Urothelium cell line (cell line): ENCODE results near the gene PELI1.
"Not testable (repeated sequence)": the region's sequence is repeated elsewhere in the genome, so short reads cannot be mapped to it uniquely, and the experiment has no call there.

Experiments used
- DNase-seq: peaks from one replicate; pipeline ENCODE4 v3.0.0; 2011; ENCODE audit warnings: low spot score, mixed read lengths
- FAIRE-seq: peaks from 2 replicates; lab custom pipeline; 2011; peaks lifted over from hg19 to GRCh38; lab: Jason Lieb, UNC

PELI1 gene

GRCh38 chr2:64124168-64124567 lies 20.1 kb downstream of the PELI1 start:
- FAIRE-seq = no peak
- DNase-seq = no peak

DNA sequence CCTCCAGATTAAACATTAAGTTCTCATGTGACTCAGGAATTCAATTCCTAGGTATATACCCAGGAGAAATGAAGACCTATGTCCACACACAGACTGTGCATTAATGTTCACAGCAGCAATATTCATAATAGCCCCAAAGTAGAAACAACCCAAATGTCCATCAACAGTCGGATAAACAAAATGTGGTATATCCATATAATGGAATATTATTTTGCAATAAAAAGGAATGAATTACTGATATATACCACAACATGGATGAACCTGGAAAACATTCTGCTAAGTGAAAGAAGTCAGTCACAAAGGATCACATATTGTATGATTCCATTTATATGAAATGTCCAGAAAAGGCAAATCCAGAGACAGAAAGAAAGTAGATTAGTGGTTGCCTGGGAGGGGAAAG lies 20.5 kb downstream of the PELI1 start:
- DNase-seq = no peak
- FAIRE-seq = no peak

DNA sequence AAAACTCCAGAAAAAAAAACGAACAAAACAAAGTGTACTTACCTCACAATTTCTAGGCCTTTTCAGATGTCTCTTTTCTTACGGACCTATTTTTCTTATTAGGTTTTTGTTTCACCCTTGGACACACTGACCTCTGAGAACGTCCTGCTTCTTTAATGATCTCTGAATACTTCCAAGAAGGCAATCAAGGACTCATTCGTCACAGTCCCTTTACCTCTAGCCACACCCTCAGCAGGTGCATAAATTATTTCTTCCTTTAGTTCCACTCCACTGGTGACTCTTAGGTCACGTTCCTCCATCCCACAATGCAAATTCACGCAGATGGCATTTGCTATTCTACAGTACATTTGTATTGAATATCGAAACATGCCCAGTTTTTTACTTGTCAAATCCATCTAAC lies 21.9 kb downstream of the PELI1 start:
- FAIRE-seq = no peak
- DNase-seq = no peak

- peak; percentile 70 for FAIRE-seq
- DNase-seq = no peak
These were observed 23.3 kb downstream of the PELI1 start for GRCh38 chr2:64120928-64121327.

DNA sequence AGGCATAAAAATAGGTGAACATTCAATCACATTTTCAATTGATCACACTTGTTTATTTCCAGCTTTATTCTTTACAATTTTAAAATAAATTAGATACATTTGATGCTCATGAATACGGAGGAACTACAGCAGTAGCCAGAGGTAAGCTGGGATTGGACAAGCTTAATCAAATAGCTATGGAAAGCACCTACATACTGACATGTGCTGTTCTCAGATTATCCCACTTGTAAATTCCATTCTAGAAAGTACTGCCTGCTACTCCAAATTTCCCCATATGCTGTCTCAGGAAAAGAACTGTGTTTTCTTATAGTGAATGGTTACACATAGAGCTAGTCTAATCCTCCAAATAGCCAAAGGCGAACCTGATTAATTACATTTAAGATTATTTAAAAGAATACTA lies 24.2 kb downstream of the PELI1 start:
- FAIRE-seq (no peak), DNase-seq (no peak)

DNA sequence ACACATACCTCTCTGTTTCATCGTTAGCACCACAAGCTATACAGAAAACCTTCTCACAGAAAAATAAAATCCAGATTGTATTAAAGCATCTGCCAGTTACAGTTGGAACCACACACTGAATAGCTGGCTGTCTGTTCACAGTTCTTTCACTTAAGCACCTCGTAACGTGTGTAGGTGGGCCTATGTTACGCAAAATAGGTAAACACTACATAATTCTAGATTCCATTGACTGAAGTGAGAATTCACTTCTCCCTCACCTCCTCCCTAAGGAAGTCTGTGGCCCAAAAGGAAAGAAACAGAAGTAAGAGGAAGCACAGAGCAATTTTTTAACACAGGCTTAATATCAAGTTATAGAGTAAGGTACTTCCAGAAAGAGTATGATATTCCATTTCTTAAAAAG lies 24.9 kb downstream of the PELI1 start:
- DNase-seq = no peak
- FAIRE-seq = no peak

DNA sequence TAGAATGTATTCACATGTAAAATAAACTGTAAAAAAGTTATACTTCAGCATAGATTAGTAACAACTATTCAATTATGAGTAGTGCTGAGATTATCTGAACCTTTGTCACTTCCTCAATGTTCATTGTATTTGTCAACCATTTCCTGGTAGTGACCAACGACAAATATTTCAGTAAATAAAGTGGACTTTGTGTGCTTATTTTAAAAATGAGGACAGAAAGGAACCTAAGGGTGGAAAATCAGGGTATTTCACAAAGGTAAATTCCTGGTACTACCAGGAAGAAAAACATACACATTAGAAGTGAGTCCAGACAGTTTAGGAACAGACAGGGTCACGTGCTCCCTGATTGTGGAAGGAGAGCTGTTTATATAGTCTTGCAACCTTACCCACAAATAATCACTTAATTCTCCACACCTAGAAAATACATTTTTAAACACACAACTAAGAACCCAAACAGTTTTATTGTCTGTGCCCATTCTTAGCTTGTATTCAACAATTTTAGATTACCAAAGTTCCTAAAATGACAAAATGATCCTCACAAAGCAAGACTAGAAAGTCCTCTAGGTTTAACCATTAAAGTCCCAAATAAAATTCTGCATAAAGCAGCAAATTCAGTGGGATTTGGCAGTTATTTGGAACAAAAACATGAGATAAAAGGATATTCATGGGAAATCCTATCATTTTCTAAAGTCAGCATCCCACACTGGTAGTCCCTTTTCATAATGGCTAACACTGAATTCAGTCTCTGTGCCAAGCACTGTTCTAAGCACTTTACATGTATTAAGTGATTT lies 28.2 kb downstream of the PELI1 start:
- DNase-seq (no peak), FAIRE-seq (no peak)

DNA sequence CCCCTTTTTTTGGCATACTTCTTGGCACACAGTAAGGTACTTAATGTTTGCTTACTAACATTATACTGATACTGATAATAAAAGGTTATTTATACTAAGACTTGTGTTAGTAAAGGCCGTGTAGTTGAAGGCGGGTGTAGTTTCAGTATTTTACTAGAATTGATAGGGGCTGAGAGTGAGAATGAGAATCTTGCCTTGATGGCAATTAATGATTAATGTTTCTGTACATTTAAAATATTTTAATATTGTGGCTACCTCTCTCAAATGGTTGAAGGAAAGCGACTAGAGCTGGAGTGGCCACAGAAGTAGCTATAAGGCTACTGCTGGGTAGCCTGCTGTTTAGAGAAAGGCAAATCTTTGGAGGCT lies 29.3 kb downstream of the PELI1 start:
- DNase-seq (no peak), FAIRE-seq (no peak)

DNA sequence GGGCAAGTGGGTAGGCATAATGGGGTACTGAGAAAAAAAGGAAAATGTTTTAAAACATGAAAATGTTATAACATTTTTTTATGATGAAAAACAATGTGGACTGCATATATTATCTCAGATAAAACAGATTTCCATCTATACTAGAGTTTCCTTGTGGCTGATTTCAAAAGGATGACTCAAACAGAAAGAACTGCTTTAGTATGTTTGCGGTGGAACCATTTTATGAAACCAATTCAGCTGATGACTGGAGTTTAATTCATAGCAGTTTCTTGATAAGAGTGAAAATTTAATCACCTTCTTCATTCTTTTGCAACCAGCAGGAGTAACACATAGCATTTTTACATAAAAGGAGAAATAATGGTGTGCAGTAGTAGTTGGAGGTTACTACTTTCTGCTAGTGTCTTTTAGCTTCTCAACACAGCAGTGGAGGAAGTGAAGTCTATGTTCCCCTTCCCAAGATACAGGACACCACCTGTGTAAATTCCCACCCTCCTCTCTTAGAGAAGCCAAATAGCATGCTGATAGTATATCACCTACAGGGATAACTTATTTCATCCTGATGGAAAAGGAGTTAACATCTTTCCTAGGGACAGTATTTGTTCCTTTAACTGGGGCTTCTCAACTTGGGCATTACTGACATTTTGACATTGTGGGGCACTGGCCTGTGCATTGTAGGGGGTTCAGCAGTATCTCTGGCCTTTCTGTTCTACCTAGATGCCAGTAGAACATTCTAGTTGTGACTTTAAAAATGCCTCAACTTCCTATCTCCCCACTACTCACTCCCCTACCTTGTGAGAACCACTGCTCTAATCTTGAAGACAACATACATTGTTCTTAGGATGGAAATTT lies 29.9 kb downstream of the PELI1 start:
- no peak for DNase-seq
- FAIRE-seq = no peak

- FAIRE-seq (no peak), DNase-seq (no peak)
These were observed 32.2 kb downstream of the PELI1 start for GRCh38 chr2:64112016-64112415.

DNA sequence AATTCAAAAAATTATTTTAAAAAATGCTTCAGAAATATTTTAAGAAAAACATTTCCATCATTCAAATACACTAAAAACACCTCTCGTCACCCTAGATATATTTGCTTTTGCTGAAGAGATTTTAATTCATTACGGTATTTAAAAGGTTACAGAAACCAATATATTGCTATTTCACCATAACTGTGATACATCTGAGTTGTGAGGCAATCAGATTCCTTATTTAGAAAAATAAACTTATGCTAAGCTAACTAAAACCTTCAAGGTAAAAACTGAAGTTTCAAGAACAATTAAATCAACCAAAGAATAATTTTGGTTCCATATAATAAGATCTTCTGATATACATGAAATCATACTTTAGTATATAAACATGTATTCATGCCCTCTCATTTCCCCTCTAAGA lies 32.8 kb downstream of the PELI1 start:
- no peak for FAIRE-seq
- no peak for DNase-seq

DNA sequence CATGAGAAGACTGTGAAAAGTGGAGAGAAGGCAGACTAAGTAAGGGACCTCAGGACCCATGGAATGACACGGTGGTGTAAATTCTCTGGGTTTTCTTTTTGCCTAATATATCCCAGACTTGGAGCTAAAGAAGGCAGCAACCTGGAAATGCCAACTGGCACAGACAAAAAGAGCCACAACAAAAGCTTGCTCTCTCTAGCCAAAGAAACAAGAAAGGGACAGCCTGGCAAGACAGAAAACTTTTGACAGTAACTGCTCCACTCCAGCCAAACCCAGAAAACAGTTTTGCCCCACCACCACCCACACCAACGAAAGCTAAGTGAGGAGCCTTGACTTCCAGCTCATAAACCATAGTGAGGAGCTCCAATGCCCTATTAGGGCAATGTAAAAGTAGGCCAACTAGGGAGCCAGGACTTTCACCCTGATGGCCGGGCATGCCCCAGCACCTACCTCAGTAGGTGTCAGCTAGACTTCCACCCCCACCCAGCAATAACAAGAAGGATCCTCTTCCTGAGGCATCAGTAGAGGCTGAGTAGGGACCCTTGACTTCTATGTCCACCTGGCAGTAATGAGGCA lies 35.5 kb downstream of the PELI1 start:
- FAIRE-seq (no peak), DNase-seq (no peak)

- no peak for DNase-seq
These were observed 37.7 kb downstream of the PELI1 start for GRCh38 chr2:64106481-64106880.

DNA sequence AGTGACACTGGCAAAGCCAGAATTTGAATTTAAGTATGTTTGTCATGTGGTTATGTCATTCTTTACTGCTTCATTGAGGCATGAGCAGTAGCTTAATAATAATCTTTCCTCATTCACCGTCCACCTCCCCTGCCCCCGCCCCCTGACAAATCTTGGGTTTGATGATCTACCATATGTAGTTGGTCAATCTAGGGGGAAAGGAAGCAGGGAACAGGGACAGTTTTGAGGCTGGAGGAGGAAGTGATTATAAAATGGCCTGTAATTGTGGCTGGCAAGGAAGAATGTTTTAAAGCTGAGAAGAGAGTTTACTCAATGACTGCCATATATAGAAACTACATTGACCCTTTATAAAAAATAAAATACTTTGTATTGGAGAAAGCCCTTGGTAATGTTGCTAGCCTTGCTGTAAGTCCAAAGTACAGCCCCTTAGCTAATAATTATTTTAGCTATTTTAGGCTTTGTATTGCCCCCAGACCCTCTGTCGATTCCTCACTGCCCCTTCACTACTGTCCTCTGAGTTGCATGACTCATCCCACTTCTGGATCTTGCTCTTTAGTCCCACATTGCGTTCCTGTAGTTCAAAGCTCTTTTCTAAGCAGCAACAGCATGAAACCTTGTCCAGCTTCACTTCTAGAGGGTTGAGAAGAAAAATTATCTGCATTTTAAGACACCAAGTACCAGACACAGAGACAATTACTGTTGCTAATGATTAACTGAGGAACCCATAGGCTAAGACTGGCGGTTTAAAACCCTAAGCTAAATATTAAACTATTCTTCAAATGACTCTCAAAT lies 38.4 kb downstream of the PELI1 start:
- no peak for DNase-seq
- FAIRE-seq = no peak

More at GRCh38 chr2:64106481-64106880, 37.7 kb downstream of the PELI1 start:
- FAIRE-seq = no peak

DNA sequence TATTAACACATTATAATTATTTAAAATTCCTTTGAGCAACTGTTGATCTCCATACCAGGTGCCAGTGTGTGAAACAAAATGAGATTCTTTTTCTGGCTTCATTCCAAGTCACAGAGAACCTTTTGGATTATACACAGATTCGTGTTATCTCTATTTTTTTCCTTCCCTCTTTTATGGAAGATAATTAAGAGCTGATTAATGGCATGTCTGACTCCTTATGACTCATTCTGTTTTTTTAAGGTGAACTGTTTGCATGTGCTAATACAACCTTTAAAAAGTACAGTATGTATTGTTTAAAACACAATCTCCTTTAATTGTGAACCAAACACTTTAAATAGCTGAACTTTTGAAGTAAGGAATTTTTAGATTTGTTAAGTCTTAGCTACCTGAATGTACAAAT lies 39.3 kb downstream of the PELI1 start:
- DNase-seq (no peak), FAIRE-seq (no peak)

- FAIRE-seq, DNase-seq: not testable (repeated sequence)
These were observed 41.5 kb downstream of the PELI1 start for GRCh38 chr2:64102736-64103135.

GRCh38 chr2:64101141-64101591 lies 43.1 kb downstream of the PELI1 start:
- no peak for FAIRE-seq
- DNase-seq = no peak

DNA sequence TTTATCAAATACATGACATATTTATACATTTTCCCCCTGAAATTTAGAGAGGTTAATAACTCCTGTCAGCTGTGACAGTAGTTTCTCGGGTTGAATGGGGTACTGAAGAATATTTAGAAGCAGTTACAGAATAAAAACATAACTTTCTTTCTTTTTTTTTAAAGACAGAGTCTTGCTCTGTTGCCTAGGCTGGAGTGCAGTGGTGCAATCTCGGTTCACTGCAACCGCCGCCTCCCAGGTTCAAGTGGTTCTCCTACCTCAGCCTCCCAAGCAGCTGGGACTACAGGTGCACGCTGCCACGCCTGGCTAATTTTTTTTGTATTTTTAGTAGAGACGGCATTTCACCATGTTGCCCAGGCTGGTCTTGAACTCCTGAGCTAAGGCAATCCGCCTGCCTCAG lies 43.6 kb downstream of the PELI1 start:
- not testable (repeated sequence) for DNase-seq, FAIRE-seq

DNA sequence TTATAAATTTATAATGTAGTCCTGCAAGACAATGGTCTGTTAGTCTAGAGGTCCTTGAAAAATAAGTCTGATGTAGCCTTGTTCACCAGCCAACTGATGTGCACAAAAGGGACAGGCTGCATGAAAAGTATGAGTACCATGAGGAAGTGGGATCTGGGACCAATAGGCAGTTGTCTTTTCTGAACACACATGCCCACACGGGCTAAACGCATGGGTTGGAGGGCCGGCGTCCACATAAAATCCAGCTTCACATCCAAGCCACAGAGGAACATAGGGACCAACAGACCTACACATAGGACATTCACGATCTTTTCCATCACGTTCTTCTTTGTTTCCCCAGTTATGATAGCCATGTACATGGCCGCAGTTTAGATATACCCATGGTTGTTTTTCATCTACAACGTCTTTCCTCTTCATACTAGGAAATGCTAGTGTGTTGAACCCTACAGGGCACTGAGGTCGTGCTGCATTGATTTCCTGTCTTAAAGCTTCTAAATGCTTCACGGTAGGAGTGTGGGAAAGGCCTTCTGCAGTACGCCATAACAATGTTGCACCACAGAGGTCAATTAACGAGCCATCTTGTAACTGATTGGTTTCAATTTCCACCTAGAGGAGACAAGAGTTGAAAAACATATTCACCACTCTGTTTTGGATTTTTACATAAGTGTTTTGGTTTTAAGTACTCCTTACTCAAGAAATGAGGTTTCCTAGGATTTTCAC lies 49.4 kb downstream of the PELI1 start:
- FAIRE-seq = no peak
- no peak for DNase-seq

DNA sequence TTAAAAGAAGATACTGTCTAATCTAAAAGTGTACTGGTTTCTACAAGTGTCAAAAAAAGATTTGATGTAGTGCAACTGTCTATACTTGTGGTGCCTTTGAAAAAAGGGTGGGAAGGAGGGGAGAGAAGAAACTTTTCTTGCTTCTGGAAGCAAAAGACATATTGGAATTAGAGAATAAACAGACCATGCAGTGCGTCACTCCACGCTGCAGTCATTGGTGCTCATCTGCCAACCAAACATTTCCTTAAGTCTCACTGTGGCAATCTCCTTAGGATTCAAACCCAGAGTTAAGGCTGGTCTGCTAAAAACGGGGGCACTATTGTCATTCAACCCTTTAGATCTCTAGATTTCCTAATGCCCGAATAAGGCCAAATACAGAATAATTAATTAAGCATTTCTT lies 50.9 kb downstream of the PELI1 start:
- no peak for DNase-seq
- no peak for FAIRE-seq
